Measurements from ENCODE around the gene CCDC54. TPM values are rescaled to one million over a fixed set of nuclear protein-coding genes. Genes with fewer than 3 reads are reported as not detected.

Gene CCDC54
- total RNA-seq, 2 donors from 2014 or later: not detected

GRCh38 chr3:107366766-107367165, 10.5 kb upstream of the CCDC54 start:
- Histone ChIP-seq H3K4me1 (ENCODE audit: control insufficient read depth in 1 of 2, low read depth in 2 of 2) (no peaks in the 10 kb centered on the region), H3K27me3 (replicated peaks; ENCODE audit: insufficient read depth) (no peaks in the 10 kb centered on the region), H3K4me3 (no peak overlapping the region), H3K9me3 (no peaks in the 10 kb centered on the region), H3K36me3 (no peaks in the 10 kb centered on the region), H3K27ac (no peak overlapping the region)
- no peak for TF ChIP-seq CTCF (IDR thresholded peaks at IDR 0.05)
- no peak for ATAC-seq (ENCODE audit: insufficient number of reproducible peaks, low FRiP score, low read depth)
- no peak for DNase-seq (ENCODE audit: low spot score)

GRCh38 chr3:107367353-107367752, 9.9 kb upstream of the CCDC54 start:
- H3K4me1 ChIP-seq (ENCODE audit: control insufficient read depth in 1 of 2, low read depth in 2 of 2): no peaks in the 10 kb centered on the region
- H3K27me3 ChIP-seq (replicated peaks; ENCODE audit: insufficient read depth): no peaks in the 10 kb centered on the region
- no peaks in the 10 kb centered on the region for H3K36me3 ChIP-seq
- no peaks in the 10 kb centered on the region for H3K9me3 ChIP-seq
- H3K4me3 ChIP-seq: no peak overlapping the region
- TF ChIP-seq CTCF (IDR thresholded peaks at IDR 0.05): no peak
- no peak overlapping the region for H3K27ac ChIP-seq
- DNase-seq (ENCODE audit: low spot score) (no peak), ATAC-seq (ENCODE audit: insufficient number of reproducible peaks, low FRiP score, low read depth) (no peak)

GRCh38 chr3:107368654-107369398, 8.4 kb upstream of the CCDC54 start:
- DNase-seq (ENCODE audit: low spot score) (no peak), ATAC-seq (ENCODE audit: insufficient number of reproducible peaks, low FRiP score, low read depth) (no peak)
- H3K27me3 ChIP-seq (replicated peaks; ENCODE audit: insufficient read depth): no peaks in the 10 kb centered on the region
- no peak overlapping the region for H3K27ac ChIP-seq
- H3K9me3 ChIP-seq: no peaks in the 10 kb centered on the region
- TF ChIP-seq CTCF (IDR thresholded peaks at IDR 0.05): no peak
- no peaks in the 10 kb centered on the region for H3K36me3 ChIP-seq
- no peak overlapping the region for H3K4me3 ChIP-seq
- H3K4me1 ChIP-seq (ENCODE audit: control insufficient read depth in 1 of 2, low read depth in 2 of 2): no peaks in the 10 kb centered on the region

- H3K4me3 ChIP-seq: no peak overlapping the region
- peaks cover 0 to under 1% of the 10 kb centered on the region in 2 donors for H3K4me1 ChIP-seq (ENCODE audit: control insufficient read depth in 1 of 2, low read depth in 2 of 2)
- DNase-seq (ENCODE audit: low spot score) (no peak), ATAC-seq (ENCODE audit: insufficient number of reproducible peaks, low FRiP score, low read depth) (no peak)
- TF ChIP-seq CTCF (IDR thresholded peaks at IDR 0.05): no peak
- no peaks in the 10 kb centered on the region for H3K36me3 ChIP-seq
- H3K9me3 ChIP-seq: no peaks in the 10 kb centered on the region
- no peak overlapping the region for H3K27ac ChIP-seq
- no peaks in the 10 kb centered on the region for H3K27me3 ChIP-seq (replicated peaks; ENCODE audit: insufficient read depth)
Measured at GRCh38 chr3:107369791-107370190, 7.4 kb upstream of the CCDC54 start.

GRCh38 chr3:107370907-107371306, 6.3 kb upstream of the CCDC54 start:
- no peak for TF ChIP-seq CTCF (IDR thresholded peaks at IDR 0.05)
- Histone ChIP-seq H3K36me3 (no peaks in the 10 kb centered on the region), H3K27me3 (replicated peaks; ENCODE audit: insufficient read depth) (no peaks in the 10 kb centered on the region), H3K9me3 (no peaks in the 10 kb centered on the region), H3K4me3 (no peak overlapping the region), H3K4me1 (ENCODE audit: control insufficient read depth in 1 of 2, low read depth in 2 of 2) (peaks cover 0 to 5% of the 10 kb centered on the region in 2 donors), H3K27ac (no peak overlapping the region)
- DNase-seq (ENCODE audit: low spot score): no peak
- ATAC-seq (ENCODE audit: insufficient number of reproducible peaks, low FRiP score, low read depth): no peak
